OCI-LY7 (cell line): ENCODE measurements around the gene LMBRD2.

Experiments
- EZH2phosphoT487 ChIP-seq: fragments of 200-600 bp; sonication (generic); IDR thresholded peaks from 2 replicates; pipeline ENCODE4 v1.6.1; 2018; ENCODE audit warnings: low read depth, borderline replicate concordance, mild to moderate bottlenecking, mixed run types, antibody characterized with exemption, low read length, moderate library complexity, mixed read lengths
- TF ChIP-seq, protein P1 (sequence below): fragments of 200-600 bp; sonication (generic); conservative IDR thresholded peaks from 2 replicates; pipeline ENCODE4 v1.5.1; 2014; ENCODE audit warnings: mild to moderate bottlenecking, antibody characterized with exemption, low read length, moderate library complexity, mixed read lengths

DNA sequence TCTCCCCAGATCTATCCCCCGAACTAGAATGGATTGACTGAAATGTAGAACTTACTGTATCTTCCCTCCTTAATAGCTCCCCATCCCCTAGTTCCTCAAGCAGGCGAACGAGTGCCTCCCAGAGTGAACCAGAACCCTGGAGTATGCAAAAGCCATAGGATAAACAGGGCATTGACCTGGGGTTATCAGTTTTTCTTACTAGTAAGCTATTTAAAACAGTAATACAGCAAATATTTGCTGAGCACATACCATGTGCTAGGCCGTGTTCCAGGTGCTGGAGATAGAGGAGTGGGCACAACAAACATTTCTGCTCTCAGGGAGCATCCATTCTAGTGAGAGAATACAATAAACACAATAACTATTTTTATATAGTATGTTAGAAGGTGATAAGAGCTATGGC is 2.0 kb upstream of the LMBRD2 start:
- TF ChIP-seq, protein P1, sequence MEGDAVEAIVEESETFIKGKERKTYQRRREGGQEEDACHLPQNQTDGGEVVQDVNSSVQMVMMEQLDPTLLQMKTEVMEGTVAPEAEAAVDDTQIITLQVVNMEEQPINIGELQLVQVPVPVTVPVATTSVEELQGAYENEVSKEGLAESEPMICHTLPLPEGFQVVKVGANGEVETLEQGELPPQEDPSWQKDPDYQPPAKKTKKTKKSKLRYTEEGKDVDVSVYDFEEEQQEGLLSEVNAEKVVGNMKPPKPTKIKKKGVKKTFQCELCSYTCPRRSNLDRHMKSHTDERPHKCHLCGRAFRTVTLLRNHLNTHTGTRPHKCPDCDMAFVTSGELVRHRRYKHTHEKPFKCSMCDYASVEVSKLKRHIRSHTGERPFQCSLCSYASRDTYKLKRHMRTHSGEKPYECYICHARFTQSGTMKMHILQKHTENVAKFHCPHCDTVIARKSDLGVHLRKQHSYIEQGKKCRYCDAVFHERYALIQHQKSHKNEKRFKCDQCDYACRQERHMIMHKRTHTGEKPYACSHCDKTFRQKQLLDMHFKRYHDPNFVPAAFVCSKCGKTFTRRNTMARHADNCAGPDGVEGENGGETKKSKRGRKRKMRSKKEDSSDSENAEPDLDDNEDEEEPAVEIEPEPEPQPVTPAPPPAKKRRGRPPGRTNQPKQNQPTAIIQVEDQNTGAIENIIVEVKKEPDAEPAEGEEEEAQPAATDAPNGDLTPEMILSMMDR: no peak
- TF ChIP-seq EZH2phosphoT487: no peak
